Spleen (tissue), 11 donors: ENCODE data around the gene DPYD. TPM values are rescaled to one million over a fixed set of nuclear protein-coding genes. Genes with fewer than 3 reads are reported as not detected.

ENCODE experiments used
- DNase-seq: peaks from one replicate; pipeline ENCODE4 v3.0.0-alpha.2; 2020
- H3K27ac ChIP-seq, 8 donors: fragments of 200-600 bp; sonication (generic) in 7 of 8; 1 replicate in 4 of 8; 2 replicates in 4 of 8; pipeline versions ENCODE4 v1.5.0 to v1.8.0; 2016 to 2021; ENCODE audit warnings: inconsistent platforms in 4 of 8, mild to moderate bottlenecking in 4 of 8, moderate library complexity in 1 of 8
- H3K27me3 ChIP-seq, 7 donors: fragments of 200-600 bp; sonication (generic) in 6 of 7; replicated peaks in 1 of 7; 1 replicate in 4 of 7; 2 replicates in 3 of 7; pipeline versions ENCODE4 v1.5.0 to v1.8.0; 2016 to 2021; ENCODE audit warnings: inconsistent platforms in 3 of 7, mild to moderate bottlenecking in 1 of 7
- H3K36me3 ChIP-seq, 6 donors: fragments of 200-600 bp; sonication (generic) in 5 of 6; 1 replicate in 4 of 6; 2 replicates in 2 of 6; pipeline versions ENCODE4 v1.5.0 to v1.8.0; 2016 to 2021; ENCODE audit warnings: inconsistent platforms in 2 of 6
- H3K4me1 ChIP-seq, 6 donors: fragments of 200-600 bp; sonication (generic) in 5 of 6; 1 replicate in 3 of 6; 2 replicates in 3 of 6; pipeline versions ENCODE4 v1.5.0 to v1.8.0; 2016 to 2021; ENCODE audit warnings: inconsistent platforms in 3 of 6
- H3K4me3 ChIP-seq, 8 donors: fragments of 200-600 bp; sonication (generic) in 7 of 8; 1 replicate in 4 of 8; 2 replicates in 4 of 8; pipeline versions ENCODE4 v1.5.0 to v1.8.0; 2016 to 2021; ENCODE audit warnings: inconsistent platforms in 4 of 8, mild to moderate bottlenecking in 4 of 8, moderate library complexity in 2 of 8
- H3K9me3 ChIP-seq, 8 donors: fragments of 200-600 bp; sonication (generic) in 7 of 8; 1 replicate in 4 of 8; 2 replicates in 4 of 8; pipeline versions ENCODE4 v1.5.0 to v1.8.0; 2016 to 2021; ENCODE audit warnings: inconsistent platforms in 4 of 8
- POLR2A ChIP-seq, 3 donors: fragments of 450-650 bp; IDR thresholded peaks; one replicate each; pipeline ENCODE4 v1.5.1; 2017; ENCODE audit warnings: antibody characterized with exemption in 3 of 3, mild to moderate bottlenecking in 1 of 3
- POLR2AphosphoS5 ChIP-seq, 3 donors: sonication (generic); formaldehyde crosslinking; IDR thresholded peaks; one replicate each; pipeline ENCODE4 v1.5.1; 2017; ENCODE audit warnings: antibody characterized with exemption in 3 of 3
- WGBS, 5 donors: extraction: QIAGEN DNeasy Blood & Tissue Kit in 3 of 5; methylation state at CpG; one replicate each; pipeline versions ENCODE4 v1.1.5 to v1.1.7; 2013 to 2018; 5-methylcytosine and 5-hydroxymethylcytosine counted together
- intact Hi-C: fragments of 100-400 bp; cut with DNase I; formaldehyde crosslinking; loops from one replicate; pipeline ENCODE4 v1.15.0; 2023; ENCODE audit warnings: low total_unique reads
- polyA plus RNA-seq, 3 donors: library from polyadenylated mRNA; stranded (reverse); fragments of 200-250 nt; gene quantifications; one replicate each; pipeline ENCODE4 v1.2.1, GENCODE V29; 2013
- total RNA-seq, 7 donors: library from RNA; depleted of rRNA in 3 of 7; stranded (reverse); fragments of >200 nt in 3 of 7; fragmentation: NEBNext Ultra II Directional in 4 of 7; extraction: Animal tissue kit (Norgen Biotek cat#: 25700) in 4 of 7; gene quantifications; one replicate each; pipeline versions ENCODE4 v1.1.0 to v1.2.1, GENCODE V29; 2016 to 2021
- TF ChIP-seq, protein P1 (sequence below), 11 experiments: fragments of 200-600 bp in 7 of 11; fragments of 450-650 bp in 4 of 11; sonication (generic) in 4 of 11; IDR thresholded peaks in 8 of 11; conservative IDR thresholded peaks in 3 of 11; 1 replicate in 7 of 11; 2 replicates in 4 of 11; pipeline versions ENCODE4 v1.4.0 to v1.8.0; 2016 to 2021; ENCODE audit warnings: antibody characterized with exemption in 11 of 11, inconsistent platforms in 4 of 11, mild to moderate bottlenecking in 1 of 11
- donor health status: healthy with polysubstance abuse.
- donor health status: DM: no; HTN: no; CAD: no; lungs with moderate emphysema.
- donor health status: DM: no; HTN: no; CAD: no.
- donor health status: Bipolar disorder and iron deficiency.
- donor health status: healthy.
- donor health status: DM: no; HTN: no; CAD: no.
- donor health status: DM: yes; HTN: yes; CAD: no.

The DPYD gene
- total and polyA plus RNA-seq, 10 donors, result 7.3 to 114 (median 92.3) TPM

DNA sequence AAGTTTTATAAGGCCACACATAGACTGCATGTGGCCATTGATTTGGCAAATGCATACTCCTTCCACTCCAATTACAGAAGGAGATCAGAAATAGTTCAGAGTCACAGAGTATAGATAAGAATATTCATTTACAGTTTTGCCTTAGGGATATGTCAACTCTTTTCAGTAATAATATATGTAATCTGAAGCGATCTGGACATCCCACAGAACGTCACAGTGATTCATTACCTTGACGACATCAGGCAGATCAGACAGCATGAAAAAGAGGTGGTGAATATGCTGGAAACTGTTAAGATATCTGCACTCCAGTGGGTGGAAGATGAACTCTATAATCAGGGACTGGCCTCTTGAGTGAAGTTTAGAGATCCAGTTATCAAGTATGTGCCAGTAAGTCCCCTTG lies 240.4 kb downstream of the DPYD start:
- no peak for DNase-seq
- WGBS, 5 donors, result 92 to 97% (median 96%) methylated on average over 3 of the region's 3 CpGs
- TF ChIP-seq POLR2A (IDR thresholded peaks at IDR 0.05), result no peak
- TF ChIP-seq, protein P1, sequence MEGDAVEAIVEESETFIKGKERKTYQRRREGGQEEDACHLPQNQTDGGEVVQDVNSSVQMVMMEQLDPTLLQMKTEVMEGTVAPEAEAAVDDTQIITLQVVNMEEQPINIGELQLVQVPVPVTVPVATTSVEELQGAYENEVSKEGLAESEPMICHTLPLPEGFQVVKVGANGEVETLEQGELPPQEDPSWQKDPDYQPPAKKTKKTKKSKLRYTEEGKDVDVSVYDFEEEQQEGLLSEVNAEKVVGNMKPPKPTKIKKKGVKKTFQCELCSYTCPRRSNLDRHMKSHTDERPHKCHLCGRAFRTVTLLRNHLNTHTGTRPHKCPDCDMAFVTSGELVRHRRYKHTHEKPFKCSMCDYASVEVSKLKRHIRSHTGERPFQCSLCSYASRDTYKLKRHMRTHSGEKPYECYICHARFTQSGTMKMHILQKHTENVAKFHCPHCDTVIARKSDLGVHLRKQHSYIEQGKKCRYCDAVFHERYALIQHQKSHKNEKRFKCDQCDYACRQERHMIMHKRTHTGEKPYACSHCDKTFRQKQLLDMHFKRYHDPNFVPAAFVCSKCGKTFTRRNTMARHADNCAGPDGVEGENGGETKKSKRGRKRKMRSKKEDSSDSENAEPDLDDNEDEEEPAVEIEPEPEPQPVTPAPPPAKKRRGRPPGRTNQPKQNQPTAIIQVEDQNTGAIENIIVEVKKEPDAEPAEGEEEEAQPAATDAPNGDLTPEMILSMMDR (IDR thresholded peaks at IDR 0.05 in 8 of 11, conservative IDR thresholded peaks at IDR 0.05 in 3 of 11), result no peak
- TF ChIP-seq POLR2AphosphoS5 (IDR thresholded peaks at IDR 0.05), result no peak
- H3K9me3 ChIP-seq, result no peaks in the 10 kb centered on the region
- H3K27ac ChIP-seq, result no peak overlapping the region
- H3K4me3 ChIP-seq, result no peak overlapping the region
- H3K4me1 ChIP-seq, result no peaks in the 10 kb centered on the region
- H3K27me3 ChIP-seq, result no peaks in the 10 kb centered on the region
- peaks cover 0 to 69% (median 4%) of the 10 kb centered on the region in 6 donors for H3K36me3 ChIP-seq
- intact Hi-C loops, result no loop called here

- Histone ChIP-seq H3K4me3 (no peak overlapping the region), H3K36me3 (peaks cover 0 to 65% (median 4%) of the 10 kb centered on the region in 6 donors), H3K27ac (no peak overlapping the region), H3K9me3 (no peaks in the 10 kb centered on the region), H3K4me1 (no peaks in the 10 kb centered on the region), H3K27me3 (no peaks in the 10 kb centered on the region)
- TF ChIP-seq, protein P1 (IDR thresholded peaks at IDR 0.05 in 8 of 11, conservative IDR thresholded peaks at IDR 0.05 in 3 of 11), result no peak
- TF ChIP-seq POLR2AphosphoS5 (IDR thresholded peaks at IDR 0.05) (no peak), POLR2A (IDR thresholded peaks at IDR 0.05) (no peak)
- DNase-seq, result no peak
- WGBS, 5 donors, result 88 to 96% (median 94%) methylated on average over 4 of the region's 4 CpGs
- intact Hi-C loops, result no loop called here
Observed at GRCh38 chr1:97677702-97678101, 243.1 kb downstream of the DPYD start.

DNA sequence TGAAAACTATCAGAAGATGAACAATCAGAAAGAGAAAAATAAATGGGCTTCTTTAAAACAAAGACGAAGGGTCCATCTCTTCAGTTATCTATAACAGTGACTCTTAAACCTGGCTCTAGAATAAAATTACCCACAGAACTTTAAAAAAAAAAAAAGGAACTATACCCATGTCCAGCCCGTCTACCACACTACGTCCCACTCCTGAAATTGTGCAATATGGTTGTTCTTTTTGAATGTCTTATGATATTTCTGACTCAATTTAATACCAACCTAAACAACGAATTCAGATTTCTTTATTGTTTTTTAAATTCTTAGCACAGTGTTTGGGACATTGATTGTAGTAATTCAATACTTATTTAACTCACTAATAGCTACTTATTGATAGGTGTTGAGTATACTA lies 246.3 kb downstream of the DPYD start:
- Histone ChIP-seq H3K27me3 (no peaks in the 10 kb centered on the region), H3K9me3 (peaks cover 0 to 13% (median 0%) of the 10 kb centered on the region in 8 donors), H3K4me1 (no peaks in the 10 kb centered on the region), H3K4me3 (no peak overlapping the region), H3K27ac (no peak overlapping the region), H3K36me3 (peaks cover 0 to 51% (median 6%) of the 10 kb centered on the region in 6 donors)
- no peak for TF ChIP-seq POLR2A (IDR thresholded peaks at IDR 0.05)
- no peak for TF ChIP-seq POLR2AphosphoS5 (IDR thresholded peaks at IDR 0.05)
- TF ChIP-seq, protein P1 (IDR thresholded peaks at IDR 0.05 in 8 of 11, conservative IDR thresholded peaks at IDR 0.05 in 3 of 11), result no peak
- WGBS, 5 donors, result 58 to 84% (median 77%) methylated on average over 4 of the region's 4 CpGs
- DNase-seq, result no peak
- intact Hi-C loops, result no loop called here

DNA sequence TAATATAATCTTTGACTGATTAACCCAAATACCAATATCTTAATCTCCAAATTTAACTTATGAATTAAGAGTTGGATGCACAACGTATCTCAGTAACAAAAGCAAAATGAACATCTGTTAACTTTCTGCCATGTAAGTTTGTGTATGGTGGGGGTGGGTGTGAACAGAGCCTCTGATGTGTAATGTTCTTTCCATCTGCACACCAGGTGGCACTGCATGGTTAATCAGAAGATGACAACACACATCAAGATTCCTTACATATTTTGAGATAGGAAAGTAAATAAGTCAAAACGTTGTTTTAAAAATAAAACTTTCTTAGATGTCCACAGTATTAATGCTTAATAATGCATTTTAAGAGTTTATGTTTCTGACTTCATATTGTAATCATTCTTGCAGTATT lies 251.9 kb downstream of the DPYD start:
- H3K27ac ChIP-seq, result no peak overlapping the region
- H3K36me3 ChIP-seq, result peaks cover 0 to 17% (median 3%) of the 10 kb centered on the region in 6 donors
- peaks cover 0 to 13% (median 0%) of the 10 kb centered on the region in 8 donors for H3K9me3 ChIP-seq
- intact Hi-C loops, result no loop called here
- no peak for DNase-seq
- H3K4me1 ChIP-seq, result no peaks in the 10 kb centered on the region
- no peaks in the 10 kb centered on the region for H3K27me3 ChIP-seq
- H3K4me3 ChIP-seq, result no peak overlapping the region
- TF ChIP-seq POLR2AphosphoS5 (IDR thresholded peaks at IDR 0.05) (no peak), POLR2A (IDR thresholded peaks at IDR 0.05) (no peak)
- TF ChIP-seq, protein P1 (IDR thresholded peaks at IDR 0.05 in 8 of 11, conservative IDR thresholded peaks at IDR 0.05 in 3 of 11), result no peak
- 55 to 71% (median 65%) methylated on average over 2 of the region's 2 CpGs for WGBS, 5 donors
